SW480 (cell line): ENCODE results near the gene KIAA0930.
A peak's percentile ranks its signal among the peaks of the same experiment; 100 is the strongest.
"Not testable (repeated sequence)": the region's sequence is repeated elsewhere in the genome, so short reads cannot be mapped to it uniquely, and the experiment has no call there.

Source experiments
- DNase-seq: peaks from one replicate; pipeline ENCODE4 v3.0.0-alpha.2; 2016; ENCODE audit warnings: low spot score

Gene KIAA0930

GRCh38 chr22:45262931-45263462 lies 22.3 kb upstream of the KIAA0930 start:
- DNase-seq: no peak

GRCh38 chr22:45262195-45262930 lies 21.7 kb upstream of the KIAA0930 start:
- no peak for DNase-seq

- no peak for DNase-seq
Measured at GRCh38 chr22:45261407-45262088, 20.9 kb upstream of the KIAA0930 start.

- not testable (repeated sequence) for DNase-seq
Measured at GRCh38 chr22:45260395-45260759, 19.7 kb upstream of the KIAA0930 start.

GRCh38 chr22:45259754-45260394 lies 19.2 kb upstream of the KIAA0930 start:
- no peak for DNase-seq

GRCh38 chr22:45257941-45258340 lies 17.2 kb upstream of the KIAA0930 start:
- DNase-seq: not testable (repeated sequence)

- peak; percentile 22 for DNase-seq
Measured at GRCh38 chr22:45254789-45255278, 14.1 kb upstream of the KIAA0930 start.

- DNase-seq: no peak
Measured at GRCh38 chr22:45254388-45254787, 13.7 kb upstream of the KIAA0930 start.

GRCh38 chr22:45253039-45253641 lies 12.4 kb upstream of the KIAA0930 start:
- DNase-seq: no peak

- no peak for DNase-seq
Measured at GRCh38 chr22:45251825-45252224, 11.1 kb upstream of the KIAA0930 start.

GRCh38 chr22:45248832-45249561 lies 8.3 kb upstream of the KIAA0930 start:
- DNase-seq: peak; percentile 17

- DNase-seq: peak; percentile 98
Measured at GRCh38 chr22:45246060-45246985, 5.6 kb upstream of the KIAA0930 start.

GRCh38 chr22:45244916-45245315 lies 4.2 kb upstream of the KIAA0930 start:
- no peak for DNase-seq

GRCh38 chr22:45242778-45243191 lies 2.1 kb upstream of the KIAA0930 start:
- no peak for DNase-seq

- DNase-seq: no peak
Measured at GRCh38 chr22:45240104-45240809, 437 bp downstream of the KIAA0930 start.

GRCh38 chr22:45239681-45240051 lies 1.0 kb downstream of the KIAA0930 start:
- no peak for DNase-seq

- DNase-seq: no peak
Measured at GRCh38 chr22:45238957-45239680, 1.6 kb downstream of the KIAA0930 start.

GRCh38 chr22:45238076-45238956 lies 2.4 kb downstream of the KIAA0930 start:
- DNase-seq: no peak
